ENCODE measurements around the gene C12orf60. TPM values are rescaled to one million over a fixed set of nuclear protein-coding genes. Genes with fewer than 3 reads are reported as not detected.

C12orf60 gene
- total and polyA plus RNA-seq, 7 experiments from 2014 or later, result 0.22 to 1.7 (median 1.2) TPM; not detected in 1

GRCh38 chr12:14833336-14833735, 29.9 kb downstream of the C12orf60 start:
- no peak overlapping the region for H3K27ac Mint-ChIP-seq
- Histone ChIP-seq H3K27me3 (ENCODE audit: control insufficient read depth in 2 of 2, insufficient read depth in 2 of 2, low read length in 2 of 2) (no peaks in the 10 kb centered on the region), H3K9me3 (ENCODE audit: control insufficient read depth in 2 of 3, low read length in 3 of 3) (no peaks in the 10 kb centered on the region), H3K4me3 (ENCODE audit: low read length) (no peak overlapping the region), H3K4me1 (ENCODE audit: control insufficient read depth in 2 of 2, insufficient read depth in 2 of 2, low read length in 2 of 2) (no peaks in the 10 kb centered on the region), H3K27ac (ENCODE audit: low read depth, low read length) (no peak overlapping the region), H3K36me3 (ENCODE audit: control insufficient read depth in 2 of 3, insufficient read depth in 3 of 3, low read length in 3 of 3) (no peaks in the 10 kb centered on the region)
- ATAC-seq (no peak), DNase-seq (no peak)
- H3K4me3 Mint-ChIP-seq, result no peak overlapping the region
- H3K36me3 Mint-ChIP-seq, result peaks cover 0 to 9% (median 0%) of the 10 kb centered on the region in 5 donors
- peaks cover 13 to 32% (median 26%) of the 10 kb centered on the region in 5 donors for H3K27me3 Mint-ChIP-seq
- CTCF ChIA-PET, result interaction anchor here (1.3 kb wide), 1 partner anchor 12 kb away, joined by 4 read pairs; no protein-coding TSS in a partner anchor
- H3K9me3 Mint-ChIP-seq, result peaks cover 0 to 6% (median 0%) of the 10 kb centered on the region in 11 donors
- intact Hi-C loops (cut with micrococcal nuclease), result no loop called here
- H3K4me1 Mint-ChIP-seq, result no peaks in the 10 kb centered on the region
- POLR2A ChIA-PET, result interaction anchor here (0.8 kb wide), 1 partner anchor 129 kb away, joined by 4 read pairs; no protein-coding TSS in a partner anchor

- intact Hi-C loops (cut with micrococcal nuclease), result no loop called here
- Histone ChIP-seq H3K9me3 (ENCODE audit: control insufficient read depth in 2 of 3, low read length in 3 of 3) (no peaks in the 10 kb centered on the region), H3K27me3 (ENCODE audit: control insufficient read depth in 2 of 2, insufficient read depth in 2 of 2, low read length in 2 of 2) (no peaks in the 10 kb centered on the region), H3K27ac (ENCODE audit: low read depth, low read length) (no peak overlapping the region), H3K36me3 (ENCODE audit: control insufficient read depth in 2 of 3, insufficient read depth in 3 of 3, low read length in 3 of 3) (no peaks in the 10 kb centered on the region), H3K4me1 (ENCODE audit: control insufficient read depth in 2 of 2, insufficient read depth in 2 of 2, low read length in 2 of 2) (no peaks in the 10 kb centered on the region), H3K4me3 (ENCODE audit: low read length) (no peak overlapping the region)
- H3K36me3 Mint-ChIP-seq, result peaks cover 0 to 9% (median 0%) of the 10 kb centered on the region in 5 donors
- DNase-seq (no peak), ATAC-seq (no peak)
- H3K4me3 Mint-ChIP-seq, result no peak overlapping the region
- H3K9me3 Mint-ChIP-seq, result peaks cover 0 to 6% (median 0%) of the 10 kb centered on the region in 11 donors
- ChIA-PET CTCF (interaction anchor here (0.7 kb wide), 1 partner anchor 123 kb away, joined by 3 read pairs; no protein-coding TSS in a partner anchor), POLR2A (interaction anchor here (0.8 kb wide), 1 partner anchor 129 kb away, joined by 4 read pairs; no protein-coding TSS in a partner anchor)
- no peak overlapping the region for H3K27ac Mint-ChIP-seq
- H3K4me1 Mint-ChIP-seq, result no peaks in the 10 kb centered on the region
- H3K27me3 Mint-ChIP-seq, result peaks cover 13 to 33% (median 26%) of the 10 kb centered on the region in 5 donors
Observed at GRCh38 chr12:14833952-14834351, 30.5 kb downstream of the C12orf60 start.

- Mint-ChIP-seq H3K27ac (no peak overlapping the region), H3K36me3 (peaks cover 0 to 9% (median 4%) of the 10 kb centered on the region in 5 donors), H3K9me3 (peaks cover 0 to 6% (median 0%) of the 10 kb centered on the region in 11 donors), H3K27me3 (peaks cover 18 to 38% (median 31%) of the 10 kb centered on the region in 5 donors), H3K4me3 (no peak overlapping the region), H3K4me1 (no peaks in the 10 kb centered on the region)
- Histone ChIP-seq H3K27ac (ENCODE audit: low read depth, low read length) (no peak overlapping the region), H3K4me1 (ENCODE audit: control insufficient read depth in 2 of 2, insufficient read depth in 2 of 2, low read length in 2 of 2) (no peaks in the 10 kb centered on the region), H3K4me3 (ENCODE audit: low read length) (no peak overlapping the region), H3K27me3 (ENCODE audit: control insufficient read depth in 2 of 2, insufficient read depth in 2 of 2, low read length in 2 of 2) (no peaks in the 10 kb centered on the region), H3K36me3 (ENCODE audit: control insufficient read depth in 2 of 3, insufficient read depth in 3 of 3, low read length in 3 of 3) (no peaks in the 10 kb centered on the region), H3K9me3 (ENCODE audit: control insufficient read depth in 2 of 3, low read length in 3 of 3) (no peaks in the 10 kb centered on the region)
- ChIA-PET POLR2A (no interaction called here), CTCF (interaction anchor here (0.7 kb wide), 1 partner anchor 122 kb away, joined by 3 read pairs; no protein-coding TSS in a partner anchor)
- intact Hi-C loops (cut with micrococcal nuclease), result no loop called here
- ATAC-seq, result no peak
- no peak for DNase-seq
Observed at GRCh38 chr12:14834509-14834908, 31.0 kb downstream of the C12orf60 start.

- Histone ChIP-seq H3K9me3 (ENCODE audit: control insufficient read depth in 2 of 3, low read length in 3 of 3) (no peaks in the 10 kb centered on the region), H3K27ac (ENCODE audit: low read depth, low read length) (no peak overlapping the region), H3K27me3 (ENCODE audit: control insufficient read depth in 2 of 2, insufficient read depth in 2 of 2, low read length in 2 of 2) (no peaks in the 10 kb centered on the region), H3K4me1 (ENCODE audit: control insufficient read depth in 2 of 2, insufficient read depth in 2 of 2, low read length in 2 of 2) (no peaks in the 10 kb centered on the region), H3K36me3 (ENCODE audit: control insufficient read depth in 2 of 3, insufficient read depth in 3 of 3, low read length in 3 of 3) (no peaks in the 10 kb centered on the region), H3K4me3 (ENCODE audit: low read length) (no peak overlapping the region)
- Mint-ChIP-seq H3K4me3 (no peak overlapping the region), H3K27ac (no peak overlapping the region), H3K36me3 (peaks cover 0 to 9% (median 6%) of the 10 kb centered on the region in 5 donors), H3K9me3 (peaks cover 0 to 5% (median 0%) of the 10 kb centered on the region in 11 donors), H3K27me3 (peaks cover 26 to 47% (median 39%) of the 10 kb centered on the region in 5 donors), H3K4me1 (no peaks in the 10 kb centered on the region)
- POLR2A ChIA-PET, result interaction anchor here (1.2 kb wide), 1 partner anchor 158 kb away, joined by 3 read pairs; no protein-coding TSS in a partner anchor
- CTCF ChIA-PET, result interaction anchor here (0.7 kb wide), 1 partner anchor 797 kb away, joined by 3 read pairs; no protein-coding TSS in a partner anchor
- DNase-seq, result no peak
- no peak for ATAC-seq
- intact Hi-C loops (cut with micrococcal nuclease), result loop anchor here in 1 of 2 donors (2.0 kb wide), 1 partner anchor 26 kb away; no protein-coding TSS in a partner anchor
Observed at GRCh38 chr12:14836336-14837210, 33.1 kb downstream of the C12orf60 start.

- Histone ChIP-seq H3K27ac (ENCODE audit: low read depth, low read length) (no peak overlapping the region), H3K27me3 (ENCODE audit: control insufficient read depth in 2 of 2, insufficient read depth in 2 of 2, low read length in 2 of 2) (no peaks in the 10 kb centered on the region), H3K4me3 (ENCODE audit: low read length) (no peak overlapping the region), H3K9me3 (ENCODE audit: control insufficient read depth in 2 of 3, low read length in 3 of 3) (no peaks in the 10 kb centered on the region), H3K4me1 (ENCODE audit: control insufficient read depth in 2 of 2, insufficient read depth in 2 of 2, low read length in 2 of 2) (no peaks in the 10 kb centered on the region), H3K36me3 (ENCODE audit: control insufficient read depth in 2 of 3, insufficient read depth in 3 of 3, low read length in 3 of 3) (no peaks in the 10 kb centered on the region)
- Mint-ChIP-seq H3K27me3 (peaks cover 13 to 37% (median 32%) of the 10 kb centered on the region in 5 donors), H3K9me3 (peaks cover 0 to 2% (median 0%) of the 10 kb centered on the region in 11 donors), H3K27ac (no peak overlapping the region), H3K4me1 (no peaks in the 10 kb centered on the region), H3K4me3 (no peak overlapping the region), H3K36me3 (peaks cover 0 to 6% (median 0%) of the 10 kb centered on the region in 5 donors)
- DNase-seq, result no peak
- ChIA-PET CTCF (no interaction called here), POLR2A (interaction anchor here (0.6 kb wide), 1 partner anchor 101 kb away, joined by 3 read pairs; no protein-coding TSS in a partner anchor)
- intact Hi-C loops (cut with micrococcal nuclease), result no loop called here
- ATAC-seq, result no peak
Observed at GRCh38 chr12:14839262-14839661, 35.8 kb downstream of the C12orf60 start.

- ATAC-seq (no peak), DNase-seq (no peak)
- Histone ChIP-seq H3K36me3 (ENCODE audit: control insufficient read depth in 2 of 3, insufficient read depth in 3 of 3, low read length in 3 of 3) (no peaks in the 10 kb centered on the region), H3K27me3 (ENCODE audit: control insufficient read depth in 2 of 2, insufficient read depth in 2 of 2, low read length in 2 of 2) (no peaks in the 10 kb centered on the region), H3K9me3 (ENCODE audit: control insufficient read depth in 2 of 3, low read length in 3 of 3) (no peaks in the 10 kb centered on the region), H3K27ac (ENCODE audit: low read depth, low read length) (no peak overlapping the region), H3K4me1 (ENCODE audit: control insufficient read depth in 2 of 2, insufficient read depth in 2 of 2, low read length in 2 of 2) (no peaks in the 10 kb centered on the region), H3K4me3 (ENCODE audit: low read length) (no peak overlapping the region)
- H3K9me3 Mint-ChIP-seq, result peaks cover 0 to 2% (median 0%) of the 10 kb centered on the region in 11 donors
- H3K4me3 Mint-ChIP-seq, result no peak overlapping the region
- peaks cover 0 to 6% (median 0%) of the 10 kb centered on the region in 5 donors for H3K36me3 Mint-ChIP-seq
- intact Hi-C loops (cut with micrococcal nuclease), result no loop called here
- peaks cover 13 to 27% (median 23%) of the 10 kb centered on the region in 5 donors for H3K27me3 Mint-ChIP-seq
- no peak overlapping the region for H3K27ac Mint-ChIP-seq
- ChIA-PET POLR2A (no interaction called here), CTCF (interaction anchor here (0.6 to 0.9 kb wide), 2 partner anchors 155 to 429 kb away, joined by 3 read pairs; no protein-coding TSS in a partner anchor)
- H3K4me1 Mint-ChIP-seq, result peaks cover 4 to 6% (median 6%) of the 10 kb centered on the region in 7 donors
Observed at GRCh38 chr12:14840616-14841015, 37.1 kb downstream of the C12orf60 start.

Measured in naive thymus-derived CD4-positive, alpha-beta T cell (primary cell).